ENCODE results near the gene USP50.
"Not testable (repeated sequence)": the region's sequence is repeated elsewhere in the genome, so short reads cannot be mapped to it uniquely, and the experiment has no call there.

Gene USP50

DNA sequence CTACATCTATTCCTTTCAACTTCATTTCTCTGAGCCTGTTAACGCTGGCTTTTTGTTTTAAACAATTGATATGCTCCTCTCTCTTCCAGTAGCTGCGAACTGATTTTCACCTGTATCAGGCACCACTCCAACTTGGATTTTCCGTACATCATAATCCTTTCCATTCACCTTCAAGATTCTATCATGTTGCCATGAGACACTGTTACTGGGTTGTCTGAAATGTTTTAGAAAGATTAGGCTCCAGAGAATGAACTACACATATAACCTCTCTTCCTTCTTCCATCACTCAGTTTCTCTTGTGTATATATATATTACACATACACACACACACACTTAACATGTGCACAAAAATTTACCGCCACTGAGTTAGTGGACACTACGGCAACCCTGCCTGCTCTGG, at the start of gene USP50:
USP50 (minus strand) TSS at position 101 of the 400 bp plus-strand sequence. CDS start 141 bp downstream, outside the sequence.
- H3K4me1 ChIP-seq (ENCODE audit: insufficient read depth, low read length): no peaks in the 10 kb centered on the region
- no peaks in the 10 kb centered on the region for H3K9me3 ChIP-seq (ENCODE audit: low read length)
- no peak within 1 kb of the TSS for H3K4me3 ChIP-seq (ENCODE audit: low read depth in 1 of 2, low read length in 2 of 2)
- H3K9ac ChIP-seq (ENCODE audit: low read length): no peak within 1 kb of the TSS
- H3K27me3 ChIP-seq (ENCODE audit: control insufficient read depth in 1 of 2, insufficient read depth in 2 of 2, low read length in 2 of 2): no peaks in the 10 kb centered on the region
- H3K27ac ChIP-seq (ENCODE audit: low read depth, low read length): no peak within 1 kb of the TSS
- H3K36me3 ChIP-seq (ENCODE audit: insufficient read depth, low read length): no peaks in the 10 kb centered on the region

DNA sequence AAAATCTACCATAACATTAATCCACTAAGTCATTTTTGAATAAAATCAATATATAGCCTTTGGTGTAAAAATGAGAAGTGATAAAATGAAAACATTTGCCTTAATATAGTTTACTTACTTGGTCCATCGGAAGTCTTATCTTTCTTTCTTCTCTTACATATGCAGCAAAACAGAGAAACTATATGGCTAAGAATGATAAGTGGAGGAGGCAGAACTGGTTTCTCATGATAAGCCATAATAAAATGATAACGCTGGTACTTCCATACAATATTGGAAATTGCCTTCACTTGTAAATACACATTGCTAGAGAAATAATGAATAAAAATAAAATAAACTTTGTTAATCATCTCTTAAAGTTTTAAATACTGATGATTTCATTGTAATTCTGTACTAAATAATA, 47.8 kb upstream of the USP50 start:
- Histone ChIP-seq H3K9me3 (ENCODE audit: low read length) (no peaks in the 10 kb centered on the region), H3K36me3 (ENCODE audit: insufficient read depth, low read length) (peaks cover 37% of the 10 kb centered on the region), H3K27ac (ENCODE audit: low read depth, low read length) (no peak overlapping the region), H3K9ac (ENCODE audit: low read length) (no peak overlapping the region), H3K4me1 (ENCODE audit: insufficient read depth, low read length) (no peaks in the 10 kb centered on the region), H3K4me3 (ENCODE audit: low read depth in 1 of 2, low read length in 2 of 2) (no peak overlapping the region), H3K27me3 (ENCODE audit: control insufficient read depth in 1 of 2, insufficient read depth in 2 of 2, low read length in 2 of 2) (no peaks in the 10 kb centered on the region)

DNA sequence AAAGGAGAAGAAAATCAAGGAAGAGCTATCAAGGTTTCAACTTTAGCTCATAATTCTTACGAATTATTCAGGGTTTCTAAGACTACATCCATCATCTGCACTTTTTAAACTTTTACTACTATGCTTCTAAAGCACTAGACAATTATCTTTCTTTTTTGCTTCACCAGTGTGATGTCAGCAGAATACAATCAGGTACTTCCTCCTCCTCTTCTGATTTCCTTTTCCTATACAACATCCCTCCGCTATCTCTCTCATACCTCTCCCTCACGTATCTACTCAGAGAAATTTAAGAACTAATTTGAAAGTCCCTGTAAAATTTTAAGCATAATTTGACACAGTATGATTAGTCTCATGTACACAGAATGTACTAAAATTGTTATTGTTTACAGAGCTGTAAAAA, 47.3 kb upstream of the USP50 start:
- H3K4me1 ChIP-seq (ENCODE audit: insufficient read depth, low read length): no peaks in the 10 kb centered on the region
- H3K9me3 ChIP-seq (ENCODE audit: low read length): no peaks in the 10 kb centered on the region
- no peak overlapping the region for H3K27ac ChIP-seq (ENCODE audit: low read depth, low read length)
- H3K27me3 ChIP-seq (ENCODE audit: control insufficient read depth in 1 of 2, insufficient read depth in 2 of 2, low read length in 2 of 2): no peaks in the 10 kb centered on the region
- no peak overlapping the region for H3K9ac ChIP-seq (ENCODE audit: low read length)
- peaks cover 43% of the 10 kb centered on the region for H3K36me3 ChIP-seq (ENCODE audit: insufficient read depth, low read length)
- no peak overlapping the region for H3K4me3 ChIP-seq (ENCODE audit: low read depth in 1 of 2, low read length in 2 of 2)

DNA sequence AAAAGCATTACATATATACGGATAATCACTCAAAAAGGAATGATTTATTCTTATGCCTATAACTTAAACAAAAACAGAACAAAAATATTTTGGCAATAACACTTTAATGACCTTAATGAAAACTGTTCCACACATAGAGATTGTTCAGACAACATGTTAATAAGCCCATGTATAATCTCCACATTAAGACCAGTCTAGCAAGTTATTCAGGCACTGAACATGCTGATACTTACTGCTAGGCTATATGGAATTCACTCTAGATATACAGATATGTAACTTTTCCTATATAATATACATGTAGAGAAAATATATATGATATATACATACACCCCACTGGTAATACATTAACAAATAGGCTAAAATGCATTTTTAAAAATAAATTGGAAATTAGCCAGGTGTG, 43.8 kb upstream of the USP50 start:
- H3K36me3 ChIP-seq (ENCODE audit: insufficient read depth, low read length): peaks cover 49% of the 10 kb centered on the region
- no peaks in the 10 kb centered on the region for H3K27me3 ChIP-seq (ENCODE audit: control insufficient read depth in 1 of 2, insufficient read depth in 2 of 2, low read length in 2 of 2)
- H3K27ac ChIP-seq (ENCODE audit: low read depth, low read length): no peak overlapping the region
- H3K9me3 ChIP-seq (ENCODE audit: low read length): no peaks in the 10 kb centered on the region
- H3K4me3 ChIP-seq (ENCODE audit: low read depth in 1 of 2, low read length in 2 of 2): no peak overlapping the region
- no peaks in the 10 kb centered on the region for H3K4me1 ChIP-seq (ENCODE audit: insufficient read depth, low read length)
- no peak overlapping the region for H3K9ac ChIP-seq (ENCODE audit: low read length)

DNA sequence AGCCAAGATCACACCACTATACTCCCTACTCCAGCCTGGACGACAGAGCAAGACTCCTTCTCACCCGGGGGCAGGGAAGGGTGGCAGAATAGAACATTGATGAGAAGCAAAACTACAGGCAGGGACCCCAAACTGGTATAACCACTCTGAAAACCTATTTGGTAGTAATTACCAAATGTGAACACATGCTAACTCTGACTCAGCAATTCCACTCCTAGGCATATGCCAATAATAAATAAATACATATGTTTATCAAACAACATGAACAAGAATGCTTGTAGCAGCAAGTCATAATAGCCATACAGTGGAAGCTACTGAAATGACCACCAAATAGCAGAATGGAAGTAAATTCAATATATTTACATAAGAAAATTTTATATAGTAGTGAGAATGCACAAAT, 31.0 kb upstream of the USP50 start:
- H3K4me1 ChIP-seq (ENCODE audit: insufficient read depth, low read length): no peaks in the 10 kb centered on the region
- no peaks in the 10 kb centered on the region for H3K27me3 ChIP-seq (ENCODE audit: control insufficient read depth in 1 of 2, insufficient read depth in 2 of 2, low read length in 2 of 2)
- peaks cover 52% of the 10 kb centered on the region for H3K36me3 ChIP-seq (ENCODE audit: insufficient read depth, low read length)
- H3K27ac ChIP-seq (ENCODE audit: low read depth, low read length): no peak overlapping the region
- H3K9me3 ChIP-seq (ENCODE audit: low read length): no peaks in the 10 kb centered on the region
- H3K4me3 ChIP-seq (ENCODE audit: low read depth in 1 of 2, low read length in 2 of 2): no peak overlapping the region
- no peak overlapping the region for H3K9ac ChIP-seq (ENCODE audit: low read length)

DNA sequence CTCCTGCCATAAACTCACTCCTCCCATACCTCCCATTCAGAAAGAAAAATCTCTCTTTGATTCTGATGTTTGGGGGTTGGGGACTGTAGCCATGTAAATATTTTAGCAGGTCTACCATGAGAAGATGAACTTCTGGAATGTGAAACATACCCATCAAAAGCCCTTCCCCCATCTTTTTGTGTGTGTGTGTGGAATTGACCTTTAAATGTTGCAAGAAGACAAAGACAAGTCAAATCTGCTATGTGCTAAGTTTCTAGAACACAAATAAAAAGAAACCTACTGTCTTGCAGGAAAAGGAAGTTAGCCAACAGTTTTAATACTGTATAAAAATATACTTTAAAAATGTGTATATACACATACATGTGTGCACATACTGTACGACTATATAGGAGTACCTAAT, 29.7 kb upstream of the USP50 start:
- H3K4me3 ChIP-seq (ENCODE audit: low read depth in 1 of 2, low read length in 2 of 2): no peak overlapping the region
- no peak overlapping the region for H3K27ac ChIP-seq (ENCODE audit: low read depth, low read length)
- H3K4me1 ChIP-seq (ENCODE audit: insufficient read depth, low read length): no peaks in the 10 kb centered on the region
- H3K9ac ChIP-seq (ENCODE audit: low read length): no peak overlapping the region
- H3K36me3 ChIP-seq (ENCODE audit: insufficient read depth, low read length): peaks cover 43% of the 10 kb centered on the region
- no peaks in the 10 kb centered on the region for H3K27me3 ChIP-seq (ENCODE audit: control insufficient read depth in 1 of 2, insufficient read depth in 2 of 2, low read length in 2 of 2)
- H3K9me3 ChIP-seq (ENCODE audit: low read length): no peaks in the 10 kb centered on the region

DNA sequence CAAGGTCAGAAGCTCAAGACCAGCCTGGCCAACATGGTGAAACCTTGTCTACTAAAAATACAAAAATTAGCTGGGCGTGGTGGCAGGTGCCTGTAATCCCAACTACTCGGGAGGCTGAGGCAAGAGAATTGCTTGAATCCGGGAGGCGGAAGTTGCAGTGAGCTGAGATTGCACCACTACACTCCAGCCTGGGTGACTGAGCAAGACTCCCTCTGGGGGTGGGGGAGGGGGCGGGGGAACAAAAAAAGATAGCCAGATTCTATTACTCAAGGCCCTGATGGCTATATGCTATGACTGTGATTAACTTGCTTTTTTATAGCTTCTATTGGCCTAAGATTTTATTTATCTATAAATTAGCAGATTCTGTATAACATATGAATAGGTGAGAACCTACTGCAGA, 27.4 kb upstream of the USP50 start:
- not testable (repeated sequence) for H3K4me3 ChIP-seq (ENCODE audit: low read depth in 1 of 2, low read length in 2 of 2); H3K9me3 ChIP-seq (ENCODE audit: low read length); H3K27me3 ChIP-seq (ENCODE audit: control insufficient read depth in 1 of 2, insufficient read depth in 2 of 2, low read length in 2 of 2); H3K27ac ChIP-seq (ENCODE audit: low read depth, low read length); H3K4me1 ChIP-seq (ENCODE audit: insufficient read depth, low read length); H3K9ac ChIP-seq (ENCODE audit: low read length)
- H3K36me3 ChIP-seq (ENCODE audit: insufficient read depth, low read length): peaks cover 32% of the 10 kb centered on the region

DNA sequence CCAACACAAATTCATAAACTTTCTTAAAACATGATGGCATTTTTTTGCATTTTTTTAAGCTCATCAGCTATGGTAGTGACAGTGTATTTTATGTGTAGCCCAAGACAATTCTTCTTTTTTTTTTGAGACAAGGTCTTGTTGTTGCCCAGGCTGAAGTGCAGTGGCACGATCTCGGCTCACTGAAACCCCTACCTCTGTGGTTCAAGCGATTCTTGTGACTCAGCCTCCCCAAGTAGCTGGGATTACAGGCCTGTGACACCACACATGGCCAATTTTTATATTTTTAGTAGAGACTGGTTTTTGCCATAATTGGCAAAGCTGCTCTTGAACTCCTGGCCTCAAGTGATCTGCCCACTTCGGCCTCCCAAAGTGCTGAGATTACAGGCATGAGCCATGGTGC, 17.3 kb upstream of the USP50 start:
- Histone ChIP-seq H3K9me3 (ENCODE audit: low read length) (no peaks in the 10 kb centered on the region), H3K36me3 (ENCODE audit: insufficient read depth, low read length) (peaks cover 19% of the 10 kb centered on the region), H3K27ac (ENCODE audit: low read depth, low read length) (no peak overlapping the region), H3K4me3 (ENCODE audit: low read depth in 1 of 2, low read length in 2 of 2) (no peak overlapping the region), H3K9ac (ENCODE audit: low read length) (no peak overlapping the region), H3K27me3 (ENCODE audit: control insufficient read depth in 1 of 2, insufficient read depth in 2 of 2, low read length in 2 of 2) (no peaks in the 10 kb centered on the region), H3K4me1 (ENCODE audit: insufficient read depth, low read length) (no peaks in the 10 kb centered on the region)

DNA sequence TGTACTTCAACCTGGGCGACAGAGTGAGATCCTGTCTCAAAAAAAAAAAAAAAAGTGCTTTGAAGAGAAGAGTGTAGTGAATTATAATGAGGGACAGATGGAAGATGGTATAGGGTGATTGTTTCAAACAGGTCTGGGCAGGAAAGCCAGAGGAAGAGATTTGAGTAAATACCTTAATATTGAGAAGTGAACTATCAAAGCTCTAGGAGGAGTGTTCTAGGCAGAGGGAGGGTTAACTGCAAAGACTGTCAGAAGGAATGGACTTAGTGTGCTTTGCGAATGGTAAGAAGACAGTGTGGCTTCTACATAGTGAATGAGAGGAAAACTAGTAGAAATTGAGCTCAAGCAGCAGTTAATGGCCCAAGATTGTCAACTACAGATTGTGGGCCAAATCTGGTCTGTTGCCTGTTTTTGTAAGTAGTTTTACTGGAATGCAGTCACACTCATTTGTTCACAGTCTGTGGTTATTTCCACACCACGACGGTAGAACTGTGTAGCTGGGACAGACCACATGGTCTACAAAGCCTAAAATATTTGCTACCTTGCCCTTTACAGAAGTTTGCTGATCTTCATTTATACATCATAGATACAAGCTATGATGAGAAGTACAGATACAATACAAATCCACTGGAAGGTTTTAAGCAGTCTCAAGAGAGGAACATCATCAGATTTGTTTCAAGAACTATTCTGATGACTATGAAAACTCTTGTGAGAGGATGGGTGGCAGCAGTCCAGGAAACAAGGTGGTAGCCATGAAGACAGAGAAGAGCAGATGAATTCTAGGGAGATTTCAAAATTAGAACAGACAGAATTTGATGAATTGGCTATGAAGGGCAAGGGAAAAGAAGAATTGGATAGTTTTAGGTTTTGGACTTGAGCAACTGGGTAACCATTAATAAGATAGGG, 16.5 kb upstream of the USP50 start:
- Histone ChIP-seq H3K9ac (ENCODE audit: low read length) (no peak overlapping the region), H3K4me3 (ENCODE audit: low read depth in 1 of 2, low read length in 2 of 2) (no peak overlapping the region), H3K4me1 (ENCODE audit: insufficient read depth, low read length) (no peaks in the 10 kb centered on the region), H3K9me3 (ENCODE audit: low read length) (no peaks in the 10 kb centered on the region), H3K27ac (ENCODE audit: low read depth, low read length) (no peak overlapping the region), H3K27me3 (ENCODE audit: control insufficient read depth in 1 of 2, insufficient read depth in 2 of 2, low read length in 2 of 2) (no peaks in the 10 kb centered on the region), H3K36me3 (ENCODE audit: insufficient read depth, low read length) (peaks cover 19% of the 10 kb centered on the region)

DNA sequence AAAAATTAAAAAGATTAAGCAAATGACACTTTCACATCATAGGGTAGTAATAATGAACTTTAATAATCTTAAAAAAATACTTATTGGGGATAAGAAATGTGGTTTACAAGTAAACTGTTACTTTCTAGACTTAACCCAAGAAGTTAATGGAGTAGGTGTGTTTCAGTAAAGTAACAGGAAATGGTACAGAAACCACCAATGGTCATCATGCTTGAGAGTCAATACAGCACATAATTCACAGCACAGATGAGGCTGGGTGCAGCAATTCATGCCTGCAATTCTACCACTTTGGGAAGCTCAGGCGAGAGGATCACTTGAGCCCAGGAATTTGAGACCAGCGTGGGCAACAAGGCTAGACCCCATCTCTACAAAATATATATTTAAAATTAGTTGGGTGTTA, 11.5 kb upstream of the USP50 start:
- H3K4me3 ChIP-seq (ENCODE audit: low read depth in 1 of 2, low read length in 2 of 2): no peak overlapping the region
- no peak overlapping the region for H3K9ac ChIP-seq (ENCODE audit: low read length)
- H3K36me3 ChIP-seq (ENCODE audit: insufficient read depth, low read length): peaks cover 9% of the 10 kb centered on the region
- H3K4me1 ChIP-seq (ENCODE audit: insufficient read depth, low read length): no peaks in the 10 kb centered on the region
- no peaks in the 10 kb centered on the region for H3K27me3 ChIP-seq (ENCODE audit: control insufficient read depth in 1 of 2, insufficient read depth in 2 of 2, low read length in 2 of 2)
- H3K9me3 ChIP-seq (ENCODE audit: low read length): no peaks in the 10 kb centered on the region
- H3K27ac ChIP-seq (ENCODE audit: low read depth, low read length): no peak overlapping the region

DNA sequence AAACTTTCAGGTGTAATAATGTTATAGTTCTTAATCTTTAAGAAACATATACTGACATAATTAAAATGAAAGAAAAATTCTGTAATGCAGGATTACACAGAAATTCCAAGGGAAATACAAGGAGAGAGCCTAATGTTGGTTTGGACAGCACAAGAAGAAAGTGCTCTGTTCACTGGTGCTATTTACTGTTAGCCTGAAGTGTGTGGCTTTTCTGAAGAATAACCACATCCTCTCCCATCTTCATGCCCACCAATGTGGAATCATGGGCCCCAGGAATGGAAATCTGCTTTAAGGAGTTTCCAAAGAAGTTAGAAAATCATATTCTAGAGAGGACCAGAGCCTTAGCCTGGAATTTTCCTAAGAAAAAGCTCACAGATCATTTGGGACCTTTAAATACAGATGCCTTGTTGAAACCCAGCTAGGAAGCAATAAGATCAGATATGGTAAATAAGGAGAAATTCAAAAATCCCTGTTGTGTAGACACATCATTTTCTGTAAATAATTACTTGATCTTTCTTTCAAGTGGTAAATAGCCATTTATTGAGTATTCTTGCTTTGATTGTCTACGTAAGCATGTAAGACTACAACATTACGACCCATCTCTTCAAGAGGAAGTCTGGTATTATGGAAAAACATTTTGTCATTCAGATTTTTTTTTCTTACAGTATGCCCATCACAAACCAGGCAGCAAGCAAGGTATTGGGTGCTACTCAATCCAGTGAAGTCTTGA, 10.3 kb upstream of the USP50 start:
- no peaks in the 10 kb centered on the region for H3K9me3 ChIP-seq (ENCODE audit: low read length)
- no peaks in the 10 kb centered on the region for H3K4me1 ChIP-seq (ENCODE audit: insufficient read depth, low read length)
- H3K9ac ChIP-seq (ENCODE audit: low read length): no peak overlapping the region
- no peak overlapping the region for H3K4me3 ChIP-seq (ENCODE audit: low read depth in 1 of 2, low read length in 2 of 2)
- no peaks in the 10 kb centered on the region for H3K27me3 ChIP-seq (ENCODE audit: control insufficient read depth in 1 of 2, insufficient read depth in 2 of 2, low read length in 2 of 2)
- peaks cover 8% of the 10 kb centered on the region for H3K36me3 ChIP-seq (ENCODE audit: insufficient read depth, low read length)
- H3K27ac ChIP-seq (ENCODE audit: low read depth, low read length): no peak overlapping the region

Measured in muscle layer of colon (tissue), 2 donors.